CD4-positive, alpha-beta T cell treated with Interleukin-6 for 4 hours (primary cell): ENCODE measurements around the gene CFTR.
"Not testable (repeated sequence)": the region's sequence is repeated elsewhere in the genome, so short reads cannot be mapped to it uniquely, and the experiment has no call there.

Source experiments
- DNase-seq: peaks from one replicate; pipeline ENCODE4 v3.0.0-alpha.2; 2020; ENCODE audit warnings: mixed read lengths

The CFTR gene

DNA sequence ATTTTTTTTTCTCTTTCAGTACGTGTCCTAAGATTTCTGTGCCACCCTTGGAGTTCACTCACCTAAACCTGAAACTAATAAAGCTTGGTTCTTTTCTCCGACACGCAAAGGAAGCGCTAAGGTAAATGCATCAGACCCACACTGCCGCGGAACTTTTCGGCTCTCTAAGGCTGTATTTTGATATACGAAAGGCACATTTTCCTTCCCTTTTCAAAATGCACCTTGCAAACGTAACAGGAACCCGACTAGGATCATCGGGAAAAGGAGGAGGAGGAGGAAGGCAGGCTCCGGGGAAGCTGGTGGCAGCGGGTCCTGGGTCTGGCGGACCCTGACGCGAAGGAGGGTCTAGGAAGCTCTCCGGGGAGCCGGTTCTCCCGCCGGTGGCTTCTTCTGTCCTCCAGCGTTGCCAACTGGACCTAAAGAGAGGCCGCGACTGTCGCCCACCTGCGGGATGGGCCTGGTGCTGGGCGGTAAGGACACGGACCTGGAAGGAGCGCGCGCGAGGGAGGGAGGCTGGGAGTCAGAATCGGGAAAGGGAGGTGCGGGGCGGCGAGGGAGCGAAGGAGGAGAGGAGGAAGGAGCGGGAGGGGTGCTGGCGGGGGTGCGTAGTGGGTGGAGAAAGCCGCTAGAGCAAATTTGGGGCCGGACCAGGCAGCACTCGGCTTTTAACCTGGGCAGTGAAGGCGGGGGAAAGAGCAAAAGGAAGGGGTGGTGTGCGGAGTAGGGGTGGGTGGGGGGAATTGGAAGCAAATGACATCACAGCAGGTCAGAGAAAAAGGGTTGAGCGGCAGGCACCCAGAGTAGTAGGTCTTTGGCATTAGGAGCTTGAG is at the start of gene CFTR:
CFTR (plus strand) TSS at position 801 of the 830 bp plus-strand sequence. CDS start 70 bp downstream, outside the sequence.
- no peak for DNase-seq

DNA sequence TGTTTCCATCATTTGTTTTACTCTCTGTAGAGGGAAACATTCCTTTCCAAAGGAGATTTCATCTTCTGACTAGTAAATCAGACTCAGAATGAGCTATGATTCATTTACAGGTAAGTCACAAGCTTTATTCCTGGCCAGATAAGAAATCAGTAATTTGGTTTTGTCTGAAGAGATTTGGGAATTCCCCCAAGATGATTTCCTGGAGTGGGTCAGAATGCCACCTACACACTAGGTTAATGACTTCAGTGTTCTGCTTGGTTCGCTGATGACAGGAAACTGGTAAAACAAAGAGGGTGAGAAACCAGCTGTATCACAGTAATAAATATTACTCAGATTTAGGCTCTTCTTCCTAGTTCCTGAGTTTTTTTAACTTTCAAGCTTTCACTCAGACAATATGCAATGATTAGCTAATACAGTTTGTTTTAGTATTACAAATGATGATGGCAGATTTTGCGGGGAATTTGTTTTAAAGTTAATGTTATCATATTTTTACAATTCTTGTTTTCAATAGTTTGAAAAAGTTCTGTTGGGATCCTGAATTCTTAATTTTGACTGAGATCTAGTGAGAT is 44.3 kb upstream of the CFTR start:
- no peak for DNase-seq

- DNase-seq = no peak
Measured at GRCh38 chr7:117444646-117445045, 35.2 kb upstream of the CFTR start.

DNA sequence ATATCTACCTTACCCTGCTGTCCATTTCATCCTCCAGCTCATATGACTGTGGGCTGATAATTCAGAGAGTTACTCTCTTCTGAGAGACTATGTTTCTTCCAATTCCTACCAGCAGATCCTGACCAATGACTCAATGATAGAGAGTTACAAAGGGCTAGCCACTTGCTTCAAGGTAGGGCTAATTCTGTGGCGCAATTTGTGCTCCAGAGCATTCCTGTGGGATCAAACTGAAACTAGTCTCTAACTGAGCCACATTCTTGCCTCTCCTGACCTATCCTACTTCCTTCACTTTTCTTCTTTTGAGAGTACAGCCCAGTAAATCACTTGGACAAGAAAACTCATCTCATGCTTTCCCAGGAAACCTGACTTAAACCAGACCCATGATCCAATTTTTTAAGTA is 34.6 kb upstream of the CFTR start:
- no peak for DNase-seq

DNA sequence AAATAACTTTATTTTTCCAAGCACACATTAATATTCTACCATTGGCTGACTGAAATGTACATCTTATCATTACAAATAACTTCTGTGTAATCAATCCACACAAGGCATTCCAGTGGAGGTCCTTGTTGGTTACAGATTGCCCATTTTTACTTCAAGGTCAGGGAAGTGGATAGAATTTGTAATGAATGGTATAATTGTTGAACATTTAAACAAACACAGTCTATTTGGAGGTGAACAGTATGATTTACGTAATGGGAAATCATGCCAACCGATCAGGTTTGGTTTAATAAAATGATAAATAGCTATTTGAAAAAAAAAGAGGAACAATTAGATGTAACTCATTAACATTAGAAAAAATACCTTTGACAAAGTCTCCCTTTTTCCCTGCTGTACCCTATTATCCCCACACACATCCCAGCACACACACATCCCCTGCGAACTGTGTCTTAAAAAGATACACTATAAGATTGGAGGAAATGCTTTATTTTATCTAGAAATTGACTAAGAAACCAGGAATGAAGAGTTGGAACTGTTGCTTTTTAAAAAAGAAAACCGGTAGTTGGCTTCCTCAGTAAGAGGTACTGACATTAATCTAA is 33.5 kb upstream of the CFTR start:
- DNase-seq = no peak

DNA sequence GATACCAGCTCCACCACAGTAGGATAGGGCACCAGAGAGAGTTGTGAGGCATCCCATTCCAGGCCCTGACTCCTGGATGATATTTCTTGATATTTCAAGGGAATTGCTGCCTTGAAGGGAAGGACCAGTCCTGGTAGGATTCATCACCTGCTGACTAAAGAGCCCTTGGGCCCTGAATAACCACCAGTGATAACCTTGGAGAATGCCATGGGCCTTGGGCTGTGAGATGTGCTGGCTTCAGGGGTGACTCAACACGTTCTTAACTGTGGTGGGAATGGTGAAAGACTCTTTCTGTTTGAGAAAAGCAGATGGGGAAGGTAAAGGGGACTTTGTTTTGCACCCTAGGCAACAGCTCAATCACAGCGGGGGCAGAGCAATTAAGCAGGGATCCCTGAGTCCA is 31.2 kb upstream of the CFTR start:
- no peak for DNase-seq

DNA sequence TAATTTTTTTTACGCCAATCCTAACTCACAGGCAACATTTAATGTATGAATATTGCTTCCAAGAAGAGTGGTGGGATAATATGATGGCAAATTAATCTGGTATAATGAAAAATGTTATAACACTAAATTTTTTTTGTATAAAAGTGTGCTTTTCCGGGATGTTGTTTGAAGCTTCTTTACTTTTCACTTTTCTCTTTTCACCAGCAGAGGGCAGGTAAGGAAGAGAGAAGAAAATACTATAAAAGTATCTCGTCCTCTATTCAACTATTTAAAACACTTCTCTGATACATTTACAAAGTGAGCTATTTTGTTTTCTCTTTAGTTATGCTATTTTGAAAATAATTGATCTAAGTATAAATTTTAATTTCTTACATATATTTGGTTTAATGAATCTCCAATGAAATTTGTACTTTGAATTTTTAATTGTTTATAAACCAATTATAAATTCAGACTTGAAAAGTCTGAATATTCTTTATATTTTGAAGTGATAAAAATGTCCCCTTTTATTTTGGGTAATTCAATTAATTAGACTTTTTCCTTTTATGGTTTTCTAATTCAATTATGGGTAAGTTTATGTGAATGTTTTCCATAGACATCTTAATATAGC is 20.7 kb upstream of the CFTR start:
- DNase-seq = no peak

GRCh38 chr7:117459735-117460134 is 20.1 kb upstream of the CFTR start:
- DNase-seq = no peak

GRCh38 chr7:117460815-117461214 is 19.0 kb upstream of the CFTR start:
- not testable (repeated sequence) for DNase-seq

DNA sequence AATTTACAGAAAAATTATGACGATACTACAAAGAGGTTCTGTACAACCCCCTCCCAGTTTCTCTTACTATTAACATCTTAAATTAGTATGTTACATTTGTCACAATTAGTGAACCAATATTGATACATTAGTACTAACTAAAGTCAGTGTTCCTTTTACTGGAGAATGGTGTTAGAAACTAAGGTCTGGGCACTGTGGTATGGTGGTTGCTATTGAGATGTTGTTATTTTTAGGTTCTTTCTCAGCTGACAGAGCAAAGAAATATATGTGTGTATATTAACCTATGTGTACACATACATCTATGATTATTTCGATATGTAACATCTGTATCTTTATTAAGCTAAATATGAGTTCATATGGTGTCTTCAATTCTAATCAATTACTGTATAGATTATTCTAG is 11.7 kb upstream of the CFTR start:
- no peak for DNase-seq

- no peak for DNase-seq
Measured at GRCh38 chr7:117470777-117471176, 9.0 kb upstream of the CFTR start.

DNA sequence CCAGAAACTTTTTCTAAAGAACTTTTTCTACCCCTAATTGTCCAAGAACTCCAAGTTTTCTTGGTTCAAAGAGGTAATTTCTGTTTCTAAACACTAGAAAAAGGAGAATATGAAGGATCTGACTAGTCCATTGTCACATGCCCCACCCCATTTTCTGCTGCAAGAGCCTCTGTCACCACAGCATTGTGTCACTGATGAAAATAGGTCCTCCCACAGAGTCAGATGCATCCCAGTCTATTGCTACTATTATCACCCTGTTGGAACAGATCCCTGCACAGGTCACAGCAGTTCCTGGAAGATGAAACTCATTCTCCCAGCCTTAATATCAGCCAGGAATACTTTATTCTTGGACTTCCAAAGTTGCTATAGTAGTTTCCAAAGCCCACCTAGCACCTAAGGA is 7.5 kb upstream of the CFTR start:
- no peak for DNase-seq

GRCh38 chr7:117476557-117477215 is 3.1 kb upstream of the CFTR start:
- DNase-seq = no peak

DNA sequence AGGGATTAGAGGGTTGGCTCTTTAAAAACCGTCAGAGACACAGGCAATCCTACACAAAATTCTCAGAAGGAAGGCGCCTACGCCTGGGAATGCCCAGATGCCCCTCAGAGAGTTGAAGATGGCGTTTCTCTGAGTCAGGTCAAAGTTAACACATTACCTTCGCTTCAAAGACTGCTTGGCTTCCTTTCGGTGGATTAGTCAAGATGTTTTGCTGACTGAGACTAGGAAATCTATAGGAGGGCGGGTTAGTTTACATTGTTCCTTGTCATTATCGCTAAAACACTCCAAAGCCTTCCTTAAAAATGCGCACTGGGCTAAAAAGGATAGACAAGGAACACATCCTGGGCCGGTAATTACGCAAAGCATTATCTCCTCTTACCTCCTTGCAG is 995 bp upstream of the CFTR start:
- no peak for DNase-seq

GRCh38 chr7:117480055-117480362 is 184 bp downstream of the CFTR start:
- no peak for DNase-seq

DNA sequence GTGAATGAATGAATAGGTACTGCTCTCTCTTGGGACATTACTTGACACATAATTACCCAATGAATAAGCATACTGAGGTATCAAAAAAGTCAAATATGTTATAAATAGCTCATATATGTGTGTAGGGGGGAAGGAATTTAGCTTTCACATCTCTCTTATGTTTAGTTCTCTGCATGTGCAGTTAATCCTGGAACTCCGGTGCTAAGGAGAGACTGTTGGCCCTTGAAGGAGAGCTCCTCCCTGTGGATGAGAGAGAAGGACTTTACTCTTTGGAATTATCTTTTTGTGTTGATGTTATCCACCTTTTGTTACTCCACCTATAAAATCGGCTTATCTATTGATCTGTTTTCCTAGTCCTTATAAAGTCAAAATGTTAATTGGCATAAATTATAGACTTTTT is 1.2 kb downstream of the CFTR start:
- DNase-seq = no peak

GRCh38 chr7:117485118-117485620 is 5.3 kb downstream of the CFTR start:
- DNase-seq = no peak

DNA sequence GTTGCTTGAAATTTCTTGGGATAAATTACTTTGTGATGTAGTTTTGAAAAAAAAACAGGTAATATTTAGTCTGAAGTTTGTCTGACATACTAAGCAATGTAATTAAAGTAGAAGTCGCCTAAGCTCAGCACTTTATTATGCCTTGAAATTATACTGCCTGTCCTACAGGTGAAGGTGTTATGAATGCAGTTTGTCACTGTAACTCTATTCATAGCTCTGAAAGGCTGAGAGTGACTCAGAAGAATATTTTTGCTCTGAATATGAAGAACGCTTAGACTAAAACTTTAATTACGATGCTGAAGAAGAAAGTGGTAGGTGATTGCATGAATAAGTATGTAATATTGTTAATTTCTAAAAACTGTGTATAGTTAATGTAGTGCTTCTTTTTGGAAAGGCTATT is 9.2 kb downstream of the CFTR start:
- no peak for DNase-seq

- no peak for DNase-seq
Measured at GRCh38 chr7:117489430-117489829, 9.6 kb downstream of the CFTR start.

DNA sequence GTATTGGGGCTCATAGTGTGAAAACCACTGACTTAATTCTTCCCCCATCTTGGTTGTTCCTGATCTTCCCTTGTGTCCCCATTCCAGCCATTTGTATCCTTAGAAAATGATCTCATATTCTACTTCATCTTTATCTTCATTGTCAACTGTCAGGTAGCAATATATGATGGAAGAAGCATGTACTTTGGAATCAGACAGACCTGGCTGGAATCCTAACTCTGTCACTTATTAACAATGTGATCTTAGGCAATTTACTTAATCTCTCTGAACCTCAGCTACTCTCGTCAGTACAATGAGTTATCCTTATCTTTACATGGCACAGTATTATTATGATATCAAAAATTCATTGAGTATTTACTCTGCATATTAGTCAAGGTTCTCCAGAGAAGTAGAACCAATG is 10.1 kb downstream of the CFTR start:
- DNase-seq = no peak

DNA sequence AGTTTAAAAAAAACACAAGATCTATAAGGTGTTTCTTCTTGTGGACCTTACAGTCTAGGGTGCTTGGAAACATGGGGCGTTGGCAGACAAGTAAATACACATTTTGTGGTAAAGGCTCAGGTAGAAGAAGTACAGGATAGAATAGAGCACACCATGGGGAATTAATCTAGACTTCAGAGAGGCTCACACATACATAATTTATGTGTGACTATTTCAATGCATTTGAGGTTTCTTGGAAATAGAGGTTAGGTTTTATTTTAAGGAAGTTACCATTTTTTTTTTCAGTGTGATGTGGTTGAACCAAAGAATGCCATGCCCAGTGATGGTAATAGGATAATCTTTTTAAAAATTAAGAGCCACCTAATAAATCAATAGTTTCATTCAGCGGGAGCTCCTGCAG is 12.8 kb downstream of the CFTR start:
- DNase-seq = no peak

GRCh38 chr7:117493460-117493859 is 13.6 kb downstream of the CFTR start:
- no peak for DNase-seq

- DNase-seq = no peak
Measured at GRCh38 chr7:117495308-117495707, 15.5 kb downstream of the CFTR start.
